OCI-LY3 (cell line): ENCODE data around the gene LRRTM3.

Source experiments
- H2AFZ ChIP-seq: fragments of 200-600, 300-600 bp; shearing (Covaris generic); 2 replicates; pipeline ENCODE4 v1.6.0; 2014; ENCODE audit warnings: antibody characterized with exemption, low read depth, low read length
- H3K27ac ChIP-seq: fragments of 200-600, 300-600 bp; sonication (generic); 2 replicates; pipeline ENCODE4 v1.5.1; 2014; ENCODE audit warnings: mild to moderate bottlenecking, low read length, moderate library complexity, mixed read lengths
- H3K27me3 ChIP-seq: fragments of 200-600, 300-600 bp; sonication (generic); 2 replicates; pipeline ENCODE4 v1.6.1; 2014; ENCODE audit warnings: low read depth, low read length, mixed read lengths
- H3K36me3 ChIP-seq: fragments of 200-600, 300-600 bp; sonication (generic); replicated peaks from 2 replicates; pipeline ENCODE3; 2014; ENCODE audit warnings: low read depth, low read length, mixed read lengths
- H3K4me1 ChIP-seq: fragments of 300-600, 200-600 bp; sonication (generic); 2 replicates; pipeline ENCODE4 v1.6.1; 2014; ENCODE audit warnings: low read length, mixed read lengths
- H3K4me2 ChIP-seq: fragments of 200-600, 300-600 bp; sonication (generic); 2 replicates; pipeline ENCODE4 v1.6.1; 2014; ENCODE audit warnings: low read length, mixed read lengths
- H3K4me3 ChIP-seq: fragments of 300-600, 200-600 bp; sonication (generic); 2 replicates; pipeline ENCODE4 v1.5.1; 2014; ENCODE audit warnings: antibody characterized with exemption, mild to moderate bottlenecking, low read length, moderate library complexity
- H3K79me2 ChIP-seq: fragments of 300-600, 200-600 bp; shearing (Covaris generic); 2 replicates; pipeline ENCODE4 v1.6.1; 2014; ENCODE audit warnings: mild to moderate bottlenecking, low read length, mixed read lengths
- H3K9ac ChIP-seq: fragments of 300-600, 200-600 bp; shearing (Covaris generic); 2 replicates; pipeline ENCODE4 v1.6.0; 2014; ENCODE audit warnings: mild to moderate bottlenecking, low read length, moderate library complexity
- H3K9me3 ChIP-seq: fragments of 200-600, 300-600 bp; shearing (Covaris generic); 2 replicates; pipeline ENCODE4 v1.6.1; 2014; ENCODE audit warnings: low read length, mixed read lengths; ENCODE audit not compliant: insufficient read depth
- H4K20me1 ChIP-seq: fragments of 200-600, 300-600 bp; sonication (generic); 2 replicates; pipeline ENCODE4 v1.6.1; 2016; ENCODE audit warnings: low read length, mixed read lengths; ENCODE audit not compliant: insufficient read depth
- CTCF ChIP-seq: fragments of 200-600, 300-600 bp; sonication (generic); IDR thresholded peaks from 2 replicates; pipeline ENCODE4 v1.5.1; 2014; ENCODE audit warnings: antibody characterized with exemption, low read length, low read depth
- EZH2phosphoT487 ChIP-seq: fragments of 200-600 bp; shearing (Covaris generic); IDR thresholded peaks from 2 replicates; pipeline ENCODE4 v1.6.1; 2018; ENCODE audit warnings: antibody characterized with exemption, mixed run types, low read depth

LRRTM3 gene

GRCh38 chr10:66958466-66958865 lies 32.6 kb downstream of the LRRTM3 start:
- Histone ChIP-seq H3K9me3 (no peaks in the 10 kb centered on the region), H3K27ac (no peak overlapping the region), H3K27me3 (no peaks in the 10 kb centered on the region), H4K20me1 (no peaks in the 10 kb centered on the region), H3K4me1 (no peaks in the 10 kb centered on the region), H3K4me3 (no peak overlapping the region), H2AFZ (no peak overlapping the region), H3K36me3 (no peaks in the 10 kb centered on the region), H3K79me2 (no peaks in the 10 kb centered on the region), H3K9ac (no peak overlapping the region), H3K4me2 (no peak overlapping the region)
- TF ChIP-seq EZH2phosphoT487: no peak
- TF ChIP-seq CTCF: no peak

GRCh38 chr10:66964946-66965345 lies 39.1 kb downstream of the LRRTM3 start:
- H3K4me1 ChIP-seq: no peaks in the 10 kb centered on the region
- no peaks in the 10 kb centered on the region for H4K20me1 ChIP-seq
- no peaks in the 10 kb centered on the region for H3K79me2 ChIP-seq
- H3K27ac ChIP-seq: no peak overlapping the region
- no peak overlapping the region for H3K4me3 ChIP-seq
- no peak overlapping the region for H3K9ac ChIP-seq
- no peaks in the 10 kb centered on the region for H3K9me3 ChIP-seq
- no peaks in the 10 kb centered on the region for H3K27me3 ChIP-seq
- H3K36me3 ChIP-seq: no peaks in the 10 kb centered on the region
- no peak overlapping the region for H3K4me2 ChIP-seq
- no peak for TF ChIP-seq CTCF
- no peak for TF ChIP-seq EZH2phosphoT487
- H2AFZ ChIP-seq: no peak overlapping the region

GRCh38 chr10:66980246-66980815 lies 54.5 kb downstream of the LRRTM3 start:
- Histone ChIP-seq H3K4me3 (peak overlapping the region; percentile 30), H3K27ac (peak overlapping the region; percentile 76), H3K4me2 (peak overlapping the region; percentile 70), H3K79me2 (no peaks in the 10 kb centered on the region), H2AFZ (peak overlapping the region; percentile 71), H4K20me1 (no peaks in the 10 kb centered on the region), H3K9ac (peak overlapping the region; percentile 31; the same call in 1 of the 2 replicates), H3K9me3 (no peaks in the 10 kb centered on the region), H3K4me1 (peaks cover 41% of the 10 kb centered on the region), H3K36me3 (no peaks in the 10 kb centered on the region), H3K27me3 (no peaks in the 10 kb centered on the region)
- TF ChIP-seq CTCF (no peak), EZH2phosphoT487 (no peak)

DNA sequence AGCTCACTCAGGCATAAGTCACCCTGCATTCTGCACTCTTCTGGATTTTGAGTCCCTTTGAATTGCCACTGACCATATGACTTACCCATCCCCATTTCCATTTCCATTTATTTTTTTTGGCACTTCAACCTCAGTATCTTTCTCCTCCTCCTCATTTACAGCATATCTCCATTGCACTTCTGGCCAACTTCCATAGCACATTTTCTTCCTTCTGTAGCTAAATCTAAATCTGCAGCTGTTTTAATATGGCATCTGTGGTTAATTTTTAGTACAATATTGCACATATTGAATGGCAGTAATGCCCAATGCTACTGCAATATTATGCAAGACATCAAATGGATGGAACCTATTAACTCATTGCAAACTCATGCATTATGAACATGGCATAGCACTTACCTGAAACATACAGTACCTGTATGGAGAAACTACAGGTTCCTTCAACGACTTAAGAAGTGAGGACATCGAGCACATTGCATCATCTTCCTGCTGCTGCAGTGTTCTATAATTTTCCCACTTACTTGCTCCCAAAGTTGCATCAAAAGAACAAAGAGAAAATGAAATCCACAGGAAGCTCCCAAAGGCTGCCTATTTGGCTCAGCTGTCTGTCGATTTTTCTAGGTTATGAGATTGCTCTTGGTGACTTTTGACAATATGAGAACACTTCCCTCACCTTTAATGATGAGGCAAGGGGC lies 55.7 kb downstream of the LRRTM3 start:
- peaks cover 41% of the 10 kb centered on the region for H3K4me1 ChIP-seq
- H3K9me3 ChIP-seq: no peaks in the 10 kb centered on the region

More for the DNA sequence above, 55.7 kb downstream of the LRRTM3 start:
- no peak overlapping the region for H3K4me3 ChIP-seq
- H3K79me2 ChIP-seq: no peaks in the 10 kb centered on the region
- no peak overlapping the region for H3K27ac ChIP-seq
- H3K9ac ChIP-seq: no peak overlapping the region
- no peak overlapping the region for H3K4me2 ChIP-seq
- TF ChIP-seq CTCF (no peak), EZH2phosphoT487 (no peak)
- H2AFZ ChIP-seq: no peak overlapping the region
- H3K36me3 ChIP-seq: no peaks in the 10 kb centered on the region
- no peaks in the 10 kb centered on the region for H4K20me1 ChIP-seq
- H3K27me3 ChIP-seq: no peaks in the 10 kb centered on the region
